IPS-NIHi11 (cell line): ENCODE measurements around the gene RBMS2.
"Not testable (repeated sequence)": the region's sequence is repeated elsewhere in the genome, so short reads cannot be mapped to it uniquely, and the experiment has no call there.

Source experiments
- DNase-seq: peaks from one replicate; pipeline ENCODE4 v3.0.0; 2012; ENCODE audit warnings: mixed read lengths, low spot score

The RBMS2 gene

GRCh38 chr12:56517854-56518253 lies 3.8 kb upstream of the RBMS2 start:
- no peak for DNase-seq

GRCh38 chr12:56518570-56518969 lies 3.0 kb upstream of the RBMS2 start:
- no peak for DNase-seq

GRCh38 chr12:56520048-56520447 lies 1.6 kb upstream of the RBMS2 start:
- DNase-seq, result no peak

DNA sequence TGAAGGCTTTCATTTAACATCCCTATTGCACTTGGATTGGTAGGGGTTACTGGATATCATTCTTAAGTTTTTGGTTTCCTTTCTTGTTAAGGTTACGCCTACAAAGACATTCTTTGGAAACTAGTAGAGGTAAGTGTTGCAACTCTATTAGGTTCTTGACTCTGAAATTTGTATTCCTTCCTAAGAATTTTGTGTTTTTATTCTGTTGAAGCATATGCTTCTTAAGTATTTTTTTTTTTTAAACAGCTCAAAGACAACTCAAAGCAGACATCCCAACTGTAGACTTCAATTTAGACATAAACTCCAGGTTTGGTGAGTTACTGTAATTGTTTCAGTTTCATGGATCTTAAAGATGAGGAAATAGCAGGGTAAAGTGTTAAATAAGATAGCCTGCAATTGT lies 1.1 kb upstream of the RBMS2 start:
- DNase-seq, result no peak

DNA sequence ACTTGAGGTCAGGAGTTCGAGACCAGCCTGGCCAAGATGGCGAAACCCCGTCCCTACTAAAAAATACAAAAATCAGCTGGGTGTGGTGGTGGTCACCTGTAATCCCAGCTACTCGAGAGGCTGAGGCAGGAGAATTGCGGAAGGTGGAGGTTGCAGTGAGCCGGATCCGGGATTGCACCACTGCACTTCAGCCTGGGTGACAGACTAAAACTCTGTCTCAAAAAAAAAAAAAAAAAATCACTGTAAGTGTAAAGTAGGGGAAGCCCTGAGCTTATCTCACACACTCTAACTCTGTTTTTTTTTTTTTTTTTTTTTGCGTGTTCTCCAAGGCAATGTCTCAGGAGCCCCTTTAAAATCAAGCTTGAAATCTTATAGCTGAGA lies 421 bp upstream of the RBMS2 start:
- DNase-seq, result no peak

DNA sequence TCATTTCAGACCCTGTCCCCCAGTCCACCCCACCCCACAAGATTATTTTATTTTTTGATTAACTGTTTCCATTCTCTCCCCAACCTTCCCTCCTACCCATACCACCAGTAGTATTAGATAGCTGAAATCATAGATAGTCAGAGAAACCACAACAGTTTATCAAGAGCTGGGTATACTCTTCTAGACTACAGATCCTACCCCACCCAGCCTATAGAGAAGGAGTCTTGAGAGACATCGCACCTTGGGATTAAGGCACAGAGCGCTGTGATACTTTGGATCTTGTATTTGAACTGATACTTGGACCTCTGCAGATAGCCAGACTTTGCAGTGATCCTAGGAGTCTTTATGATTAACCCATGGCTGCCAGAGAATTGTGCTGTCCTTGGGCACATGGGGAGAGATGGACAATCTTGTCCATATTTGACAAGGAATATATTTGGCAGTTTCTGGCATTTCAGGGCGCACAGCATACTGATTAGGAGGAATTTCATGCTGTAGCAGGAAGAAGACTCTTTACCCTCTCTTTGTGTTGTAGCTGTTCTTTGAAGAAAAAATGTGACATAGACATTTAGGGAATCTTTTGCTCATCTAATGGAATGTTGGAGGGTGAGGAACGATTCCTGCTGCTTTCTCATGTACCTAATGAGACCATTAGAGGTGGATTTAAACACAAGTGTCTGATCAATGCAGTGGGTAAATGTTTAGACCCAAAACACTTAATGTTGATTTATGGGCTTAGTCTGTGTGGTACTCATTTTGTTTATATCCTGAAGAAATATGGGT lies 982 bp downstream of the RBMS2 start:
- no peak for DNase-seq

DNA sequence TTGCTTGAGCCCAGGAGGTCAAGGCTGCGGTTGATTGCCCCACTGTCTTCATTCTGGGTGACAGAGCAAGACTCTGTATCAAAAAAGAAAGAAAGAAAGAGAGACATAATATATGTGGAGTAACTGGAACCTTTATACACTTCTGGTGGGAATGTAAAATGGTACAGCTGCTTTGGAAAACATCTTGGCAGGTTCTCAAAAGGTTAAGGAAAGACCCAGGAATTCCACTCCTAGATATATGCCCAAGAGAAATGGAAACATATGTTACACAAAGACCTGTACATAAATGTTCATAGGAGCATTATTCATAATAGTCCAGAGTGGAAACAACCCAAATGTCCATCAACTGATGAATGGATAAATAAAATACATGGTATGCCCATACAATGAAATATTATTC lies 7.2 kb downstream of the RBMS2 start:
- DNase-seq, result no peak

DNA sequence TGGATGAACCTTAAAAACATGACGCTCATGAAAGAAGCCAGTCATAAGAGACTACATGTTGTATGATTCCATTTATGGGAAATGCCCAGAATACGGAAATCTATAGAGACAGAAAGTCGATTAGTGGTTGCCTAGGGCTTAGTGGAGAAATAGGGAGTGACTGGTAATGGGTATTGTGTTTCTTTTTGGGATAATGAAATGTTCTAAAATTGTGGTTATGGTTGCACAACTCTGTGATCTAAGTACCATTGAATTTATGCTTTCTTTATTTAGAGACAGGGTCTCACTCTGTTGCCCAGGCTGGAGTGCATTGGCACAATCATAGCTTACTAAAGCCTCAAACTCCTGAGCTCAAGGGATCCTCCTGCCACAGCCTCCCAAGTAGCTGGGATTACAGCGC lies 8.0 kb downstream of the RBMS2 start:
- DNase-seq, result no peak

DNA sequence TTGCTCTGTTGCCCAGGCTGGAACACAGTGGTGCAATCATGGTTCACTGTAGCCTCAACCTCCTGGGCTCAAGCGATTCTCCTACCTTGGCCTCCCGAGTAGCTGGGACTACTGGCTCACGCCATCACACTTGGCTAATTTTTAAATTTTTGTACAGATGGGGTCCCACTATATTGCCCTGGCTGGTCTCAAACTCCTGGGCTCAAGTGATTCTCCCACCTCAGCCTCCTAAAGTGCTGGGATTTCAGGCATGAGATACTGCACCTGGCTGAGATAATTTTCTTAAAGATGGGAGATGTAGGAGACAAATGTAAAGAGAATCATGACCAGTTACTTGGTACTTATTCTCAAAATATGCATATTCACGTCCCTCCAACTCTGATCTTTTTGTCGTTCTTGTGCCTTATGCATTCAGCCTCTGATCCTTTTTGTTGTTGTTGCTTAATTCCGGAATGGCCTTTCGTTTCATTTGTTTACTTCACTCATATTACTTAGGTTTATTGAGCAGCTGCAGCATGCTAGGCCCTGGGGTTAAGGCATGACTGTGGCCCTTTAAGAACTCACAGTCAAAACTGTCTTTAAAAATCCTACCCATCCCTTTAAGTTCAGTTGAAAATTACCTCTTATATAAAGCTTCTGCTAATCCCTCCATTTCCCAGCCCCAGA lies 8.9 kb downstream of the RBMS2 start:
- no peak for DNase-seq

- no peak for DNase-seq
Measured at GRCh38 chr12:56537546-56537945, 15.9 kb downstream of the RBMS2 start.

GRCh38 chr12:56541631-56542030 lies 20.0 kb downstream of the RBMS2 start:
- DNase-seq, result no peak

- DNase-seq, result no peak
Measured at GRCh38 chr12:56542164-56542563, 20.5 kb downstream of the RBMS2 start.

GRCh38 chr12:56545023-56545604 lies 23.5 kb downstream of the RBMS2 start:
- DNase-seq, result no peak

GRCh38 chr12:56546680-56547079 lies 25.1 kb downstream of the RBMS2 start:
- no peak for DNase-seq

DNA sequence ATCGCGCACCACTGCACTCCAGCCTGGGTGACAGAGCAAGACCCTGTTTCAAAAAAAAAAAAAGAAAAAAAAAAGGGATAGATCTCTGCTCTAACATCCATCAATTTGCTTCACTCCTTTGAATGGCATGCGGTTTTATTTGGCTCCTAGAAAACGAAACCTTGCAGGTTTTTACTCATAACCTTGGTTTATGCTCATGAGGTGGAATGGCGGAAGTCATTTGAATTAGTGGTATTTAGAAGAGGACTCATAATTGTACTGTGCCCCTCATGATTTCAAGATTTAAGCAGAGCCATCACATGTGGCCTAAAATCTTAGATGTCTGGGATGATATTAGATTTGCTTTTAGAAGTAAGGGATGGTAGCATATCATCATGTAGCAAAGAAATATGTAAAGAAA lies 29.4 kb downstream of the RBMS2 start:
- DNase-seq, result no peak

DNA sequence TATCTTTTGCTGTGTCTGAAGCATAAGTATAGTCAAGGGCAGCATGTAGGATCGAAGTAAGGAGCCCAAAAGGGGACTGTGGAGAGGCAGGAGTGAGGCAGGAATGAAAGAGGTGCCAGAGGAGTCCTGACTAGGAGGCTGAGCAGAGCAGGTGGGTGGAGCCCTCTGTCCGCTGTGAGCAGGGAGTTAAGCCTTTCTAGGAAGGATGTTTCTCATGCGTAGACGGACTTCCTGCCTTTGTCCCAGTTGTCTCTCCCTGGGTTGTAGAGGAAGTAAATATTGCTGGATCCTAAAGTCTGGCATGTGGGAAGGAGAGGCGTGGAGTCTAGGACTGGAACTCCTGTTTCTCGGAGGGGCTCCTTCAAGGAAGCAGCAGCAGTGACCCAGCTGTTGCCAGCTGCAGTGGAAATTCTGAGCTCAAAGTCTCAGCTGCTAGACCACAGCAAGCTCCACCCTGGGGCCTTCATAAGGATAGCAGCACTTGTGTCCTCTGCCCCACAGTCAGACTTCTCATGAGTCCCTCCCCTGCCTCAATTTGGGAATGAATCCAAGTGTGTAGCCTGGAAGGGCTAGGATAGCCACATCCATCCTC lies 44.0 kb downstream of the RBMS2 start:
- peak; percentile 80 for DNase-seq

DNA sequence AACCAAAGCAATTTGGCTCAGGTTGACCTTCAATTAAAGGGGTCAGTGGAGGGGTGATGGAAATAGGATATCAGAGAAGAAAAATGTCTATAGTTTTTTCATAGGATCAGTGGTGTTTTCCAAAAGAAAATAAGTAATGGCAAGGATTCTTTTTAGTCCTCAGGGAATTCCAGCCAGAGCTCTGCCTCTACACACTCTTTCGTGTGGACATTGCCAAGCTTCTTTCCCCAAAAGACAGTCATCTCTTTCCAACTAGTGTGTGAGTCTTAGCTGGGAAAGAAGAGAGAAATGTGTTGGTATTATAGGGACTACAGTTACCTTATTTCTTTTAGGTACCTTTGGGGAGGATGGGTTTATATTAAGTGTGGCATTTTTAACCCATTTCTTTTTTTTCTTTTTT lies 46.5 kb downstream of the RBMS2 start:
- DNase-seq, result no peak

GRCh38 chr12:56571121-56571520 lies 49.5 kb downstream of the RBMS2 start:
- no peak for DNase-seq

DNA sequence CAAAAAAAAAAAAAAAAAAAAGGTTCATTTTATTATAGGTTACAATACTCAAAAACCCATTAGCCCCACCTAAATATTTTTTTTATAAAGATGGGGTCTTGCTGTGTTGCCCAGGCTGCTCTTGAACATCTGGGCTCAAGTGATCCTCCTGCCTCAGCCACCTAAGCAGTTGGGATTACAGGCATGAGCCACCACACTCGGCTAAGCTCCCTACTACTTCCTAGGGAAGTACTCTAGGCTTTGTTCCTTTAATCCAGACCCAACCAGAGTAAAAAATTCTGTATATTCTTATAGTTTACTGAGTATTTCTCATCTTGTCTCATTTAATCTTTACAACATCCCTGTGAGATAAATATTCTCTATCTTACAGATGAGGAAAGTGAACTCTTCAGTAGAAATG lies 50.7 kb downstream of the RBMS2 start:
- DNase-seq, result no peak

DNA sequence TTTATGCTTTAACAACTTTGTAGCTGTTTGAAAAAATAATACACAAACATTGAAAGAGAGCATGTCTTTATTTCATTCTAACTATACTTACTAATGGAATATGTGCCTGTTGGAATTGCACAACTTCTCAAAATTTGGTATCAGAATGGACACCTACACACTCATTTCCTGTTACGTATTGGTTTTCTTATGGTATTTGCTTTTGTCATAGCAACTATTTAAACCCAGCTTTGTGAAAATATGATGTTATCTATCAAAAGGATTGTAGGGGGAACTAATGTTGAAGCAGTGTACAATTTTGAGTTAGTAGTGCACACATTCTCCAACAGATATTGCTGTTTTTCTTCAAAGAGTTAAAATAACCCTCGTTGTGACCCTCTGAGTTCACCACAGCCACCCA lies 52.6 kb downstream of the RBMS2 start:
- DNase-seq, result no peak

DNA sequence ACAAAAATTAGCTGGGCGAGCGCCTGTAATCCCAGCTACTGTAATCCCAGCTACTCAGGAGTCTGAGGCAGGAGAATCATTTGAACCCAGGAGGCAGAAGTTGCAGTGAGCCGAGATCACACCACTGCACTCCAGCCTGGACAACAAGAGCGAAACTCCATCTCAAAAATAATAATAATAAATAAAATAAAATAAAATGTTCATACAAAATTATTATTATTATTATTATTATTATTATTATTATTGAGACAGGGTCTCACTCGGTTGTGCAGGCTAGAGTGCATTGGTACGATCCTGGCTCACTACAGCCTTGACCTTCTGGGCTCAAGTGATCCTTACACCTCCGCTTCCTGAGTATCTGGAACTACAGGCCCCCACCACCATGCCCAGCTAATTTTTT lies 55.6 kb downstream of the RBMS2 start:
- not testable (repeated sequence) for DNase-seq

DNA sequence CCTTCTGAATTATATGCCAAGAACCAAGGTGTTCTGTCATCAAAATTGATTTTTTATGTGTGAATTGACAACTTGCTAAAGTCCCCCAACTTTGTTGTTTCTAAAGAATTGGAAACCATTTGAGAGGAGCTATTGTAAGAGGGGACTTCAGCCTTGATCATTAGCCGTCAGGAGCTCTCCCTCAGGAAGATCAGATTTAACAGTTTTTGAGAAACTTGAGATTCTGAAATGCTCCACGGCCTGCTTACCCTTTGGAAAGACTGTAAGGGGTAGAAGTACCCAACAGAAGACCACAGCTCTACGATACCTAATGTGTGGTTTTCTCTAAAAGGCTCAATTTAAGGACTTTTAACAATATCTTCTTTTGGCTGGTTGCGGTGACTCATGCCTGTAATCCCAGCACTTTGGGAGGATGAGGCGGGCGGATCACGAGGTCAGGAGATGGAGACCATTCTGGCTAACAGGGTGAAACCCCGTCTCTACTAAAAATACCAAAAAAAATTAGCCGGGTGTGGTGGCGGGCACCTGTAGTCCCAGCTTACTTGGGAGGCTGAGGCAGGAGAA lies 57.4 kb downstream of the RBMS2 start:
- DNase-seq, result no peak
